Pancreas (tissue), 10 donors: Measurements from ENCODE around the gene COL25A1. TPM values are rescaled to one million over a fixed set of nuclear protein-coding genes. Genes with fewer than 3 reads are reported as not detected.

ENCODE experiments used
- ATAC-seq, 4 donors: fragments of 200-7000 bp; cut with Tn5 transposase; one replicate each; pipeline versions ENCODE4 v1.8.0 to v1.9.1; 2020; ENCODE audit warnings: mild to moderate bottlenecking in 4 of 4, moderate library complexity in 4 of 4
- DNase-seq, 6 donors: peaks; one replicate each; pipeline ENCODE4 v3.0.0-alpha.2; 2020
- FAIRE-seq: peaks from 2 replicates; lab custom pipeline; 2012; peaks lifted over from hg19 to GRCh38; lab: Jason Lieb, UNC
- H3K27ac ChIP-seq, 4 donors: fragments of 200-600 bp; sonication (generic); 1 replicate in 3 of 4; 2 replicates in 1 of 4; pipeline versions ENCODE4 v1.5.0 to v1.8.0; 2020
- H3K27me3 ChIP-seq, 4 donors: fragments of 200-600 bp; one replicate each; pipeline ENCODE4 v1.8.0; 2021
- H3K36me3 ChIP-seq, 3 donors: fragments of 200-600 bp; sonication (generic) in 1 of 3; one replicate each; pipeline versions ENCODE4 v1.5.0 to v1.8.0; 2020 to 2021
- H3K4me1 ChIP-seq, 3 donors: fragments of 200-600 bp; one replicate each; pipeline ENCODE4 v1.8.0; 2021
- H3K4me3 ChIP-seq, 4 donors: fragments of 200-600 bp; sonication (generic) in 2 of 4; one replicate each; pipeline versions ENCODE4 v1.5.0 to v1.8.0; 2020 to 2021
- H3K9me3 ChIP-seq, 4 donors: fragments of 200-600 bp; one replicate each; pipeline ENCODE4 v1.8.0; 2021
- CTCF ChIP-seq, 4 donors: fragments of 200-600 bp; sonication (generic) in 3 of 4; IDR thresholded peaks; one replicate each; pipeline versions ENCODE4 v1.5.0 to v1.8.0; 2021; ENCODE audit warnings: antibody characterized with exemption in 4 of 4
- WGBS, 2 donors: extraction: QIAGEN DNeasy Blood & Tissue Kit; methylation state at CpG; one replicate each; pipeline ENCODE4 v1.1.7; 2013; 5-methylcytosine and 5-hydroxymethylcytosine counted together
- intact Hi-C, 3 donors: fragments of 100-400 bp; cut with DNase I; formaldehyde crosslinking; loops; one replicate each; pipeline versions ENCODE4 v1.11.1 to v1.14.2; 2022
- polyA plus RNA-seq, 2 donors: library from polyadenylated mRNA; stranded (reverse); fragments of 200-250 nt; gene quantifications; one replicate each; pipeline ENCODE4 v1.2.3, GENCODE V29; 2013
- total RNA-seq, 6 donors: library from RNA; stranded (reverse); fragmentation: NEBNext Ultra II Directional in 4 of 6; extraction: Animal tissue kit (Norgen Biotek cat#: 25700) in 4 of 6; gene quantifications; one replicate each; pipeline versions ENCODE4 v1.2.1 to v1.2.4, GENCODE V29; 2021 to 2023
- donor health status: healthy with polysubstance abuse.
- donor health status: DM: no; HTN: no; CAD: no; lungs with moderate emphysema.
- donor health status: DM: no; HTN: no; CAD: no.
- donor health status: control.
- donor health status: control.
- donor health status: Bipolar disorder and iron deficiency.
- donor health status: DM: yes; HTN: yes; CAD: no.
- donor health status: DM: no; HTN: no; CAD: no.
- donor health status: DM: no; HTN: no; CAD: no.
- donor health status: DM: yes; HTN: yes; CAD: no.

COL25A1 gene
- total and polyA plus RNA-seq, 8 donors: 0.08 to 0.46 (median 0.22) TPM

- ATAC-seq (no peak), DNase-seq (no peak), FAIRE-seq (no peak)
- TF ChIP-seq CTCF (IDR thresholded peaks at IDR 0.05): no peak
- no peak overlapping the region for H3K27ac ChIP-seq
- intact Hi-C loops: no loop called here
- no peaks in the 10 kb centered on the region for H3K27me3 ChIP-seq
- H3K9me3 ChIP-seq: no peaks in the 10 kb centered on the region
- no peak overlapping the region for H3K4me3 ChIP-seq
- WGBS, 2 donors: 52 to 74% methylated on average over 1 of the region's 1 CpG
- no peaks in the 10 kb centered on the region for H3K36me3 ChIP-seq
- no peaks in the 10 kb centered on the region for H3K4me1 ChIP-seq
Observed at GRCh38 chr4:109207061-109207460, 95.4 kb downstream of the COL25A1 start.

- H3K4me1 ChIP-seq: no peaks in the 10 kb centered on the region
- no peak for FAIRE-seq
- WGBS, 2 donors: 56 to 58% methylated on average over 4 of the region's 4 CpGs
Observed at GRCh38 chr4:109206620-109207019, 95.8 kb downstream of the COL25A1 start.

GRCh38 chr4:109205186-109205585, 97.3 kb downstream of the COL25A1 start:
- TF ChIP-seq CTCF (IDR thresholded peaks at IDR 0.05): no peak
- H3K36me3 ChIP-seq: no peaks in the 10 kb centered on the region
- no peak for DNase-seq
- no peaks in the 10 kb centered on the region for H3K9me3 ChIP-seq
- ATAC-seq: no peak
- no peak overlapping the region for H3K27ac ChIP-seq
- FAIRE-seq: no peak
- no peaks in the 10 kb centered on the region for H3K4me1 ChIP-seq
- intact Hi-C loops: no loop called here
- WGBS, 2 donors: 53 to 63% methylated on average over 5 of the region's 5 CpGs
- H3K4me3 ChIP-seq: no peak overlapping the region
- no peaks in the 10 kb centered on the region for H3K27me3 ChIP-seq

More at GRCh38 chr4:109206620-109207019, 95.8 kb downstream of the COL25A1 start:
- H3K36me3 ChIP-seq: no peaks in the 10 kb centered on the region
- no peaks in the 10 kb centered on the region for H3K9me3 ChIP-seq
- no peak for TF ChIP-seq CTCF (IDR thresholded peaks at IDR 0.05)
- DNase-seq: no peak
- H3K27ac ChIP-seq: no peak overlapping the region
- H3K4me3 ChIP-seq: no peak overlapping the region
- intact Hi-C loops: no loop called here
- no peaks in the 10 kb centered on the region for H3K27me3 ChIP-seq
- no peak for ATAC-seq

- FAIRE-seq (no peak), ATAC-seq (no peak), DNase-seq (no peak)
- Histone ChIP-seq H3K4me1 (no peaks in the 10 kb centered on the region), H3K4me3 (no peak overlapping the region), H3K27ac (no peak overlapping the region), H3K9me3 (no peaks in the 10 kb centered on the region), H3K27me3 (no peaks in the 10 kb centered on the region), H3K36me3 (no peaks in the 10 kb centered on the region)
- intact Hi-C loops: no loop called here
- TF ChIP-seq CTCF (IDR thresholded peaks at IDR 0.05): no peak
- 78 to 84% methylated on average over 1 of the region's 1 CpG for WGBS, 2 donors
Observed at GRCh38 chr4:109199585-109199984, 102.9 kb downstream of the COL25A1 start.

GRCh38 chr4:109195646-109196045, 106.8 kb downstream of the COL25A1 start:
- 94 to 95% methylated on average over 1 of the region's 1 CpG for WGBS, 2 donors
- no peaks in the 10 kb centered on the region for H3K9me3 ChIP-seq
- intact Hi-C loops: no loop called here
- no peak for ATAC-seq
- no peaks in the 10 kb centered on the region for H3K27me3 ChIP-seq
- DNase-seq: no peak
- TF ChIP-seq CTCF (IDR thresholded peaks at IDR 0.05): no peak
- H3K4me1 ChIP-seq: no peaks in the 10 kb centered on the region
- H3K36me3 ChIP-seq: no peaks in the 10 kb centered on the region
- no peak overlapping the region for H3K4me3 ChIP-seq
- FAIRE-seq: no peak
- no peak overlapping the region for H3K27ac ChIP-seq
